Measurements from ENCODE around the gene ALX1.

ALX1 gene

GRCh38 chr12:85280165-85280983, at the start of gene ALX1:
Gene ALX1, plus strand, starts transcription at chr12:85280220. Its CDS starts 42 bp downstream, at chr12:85280262.
- DNase-seq = no peak

GRCh38 chr12:85237327-85237726, 42.7 kb upstream of the ALX1 start:
- DNase-seq = no peak

- DNase-seq = no peak
Observed at GRCh38 chr12:85244561-85244960, 35.5 kb upstream of the ALX1 start.

- DNase-seq = no peak
Observed at GRCh38 chr12:85253853-85254252, 26.2 kb upstream of the ALX1 start.

GRCh38 chr12:85257671-85258070, 22.3 kb upstream of the ALX1 start:
- no peak for DNase-seq

GRCh38 chr12:85260447-85260846, 19.6 kb upstream of the ALX1 start:
- DNase-seq = no peak

- no peak for DNase-seq
Observed at GRCh38 chr12:85260896-85261295, 19.1 kb upstream of the ALX1 start.

- DNase-seq = no peak
Observed at GRCh38 chr12:85266356-85266755, 13.7 kb upstream of the ALX1 start.

GRCh38 chr12:85273381-85274314, 6.4 kb upstream of the ALX1 start:
- no peak for DNase-seq

- DNase-seq = no peak
Observed at GRCh38 chr12:85274315-85274651, 5.7 kb upstream of the ALX1 start.

GRCh38 chr12:85275374-85275773, 4.6 kb upstream of the ALX1 start:
- no peak for DNase-seq

GRCh38 chr12:85277191-85277590, 2.8 kb upstream of the ALX1 start:
- no peak for DNase-seq

GRCh38 chr12:85277900-85278597, 2.0 kb upstream of the ALX1 start:
- no peak for DNase-seq

- no peak for DNase-seq
Observed at GRCh38 chr12:85278598-85279448, 1.2 kb upstream of the ALX1 start.

GRCh38 chr12:85279449-85280164, 413 bp upstream of the ALX1 start:
- DNase-seq = no peak

GRCh38 chr12:85280984-85281630, 1.1 kb downstream of the ALX1 start:
- no peak for DNase-seq

- DNase-seq = no peak
Observed at GRCh38 chr12:85281636-85282312, 1.8 kb downstream of the ALX1 start.

- DNase-seq = no peak
Observed at GRCh38 chr12:85283560-85283959, 3.5 kb downstream of the ALX1 start.

GRCh38 chr12:85296362-85296761, 16.3 kb downstream of the ALX1 start:
- DNase-seq = no peak

- DNase-seq = no peak
Observed at GRCh38 chr12:85299053-85299452, 19.0 kb downstream of the ALX1 start.

GRCh38 chr12:85301051-85301450, 21.0 kb downstream of the ALX1 start:
- no peak for DNase-seq

Data from DMS79 (cell line).